Glomerular visceral epithelial cell (primary cell): Measurements from ENCODE around the gene ACOX3.

Source experiments
- DNase-seq: peaks from one replicate; pipeline ENCODE4 v3.0.0-alpha.2; 2016; ENCODE audit errors: extremely low spot score

The ACOX3 gene

GRCh38 chr4:8336412-8337075 lies 104.0 kb downstream of the ACOX3 start:
- DNase-seq, result peak; percentile 76

- no peak for DNase-seq
Measured at GRCh38 chr4:8335848-8336247, 104.7 kb downstream of the ACOX3 start.

- DNase-seq, result peak; percentile 45
Measured at GRCh38 chr4:8334786-8335460, 105.6 kb downstream of the ACOX3 start.

- DNase-seq, result no peak
Measured at GRCh38 chr4:8333726-8334460, 106.6 kb downstream of the ACOX3 start.

- no peak for DNase-seq
Measured at GRCh38 chr4:8332891-8333331, 107.6 kb downstream of the ACOX3 start.

- DNase-seq, result no peak
Measured at GRCh38 chr4:8332038-8332857, 108.3 kb downstream of the ACOX3 start.

GRCh38 chr4:8331575-8331955 lies 109.0 kb downstream of the ACOX3 start:
- no peak for DNase-seq

- no peak for DNase-seq
Measured at GRCh38 chr4:8330821-8331574, 109.5 kb downstream of the ACOX3 start.

- DNase-seq, result no peak
Measured at GRCh38 chr4:8329859-8330761, 110.4 kb downstream of the ACOX3 start.

GRCh38 chr4:8329560-8329858 lies 111.0 kb downstream of the ACOX3 start:
- no peak for DNase-seq

GRCh38 chr4:8328866-8329559 lies 111.5 kb downstream of the ACOX3 start:
- no peak for DNase-seq

- no peak for DNase-seq
Measured at GRCh38 chr4:8328456-8328855, 112.1 kb downstream of the ACOX3 start.

GRCh38 chr4:8326206-8326605 lies 114.3 kb downstream of the ACOX3 start:
- no peak for DNase-seq

- DNase-seq, result no peak
Measured at GRCh38 chr4:8325291-8325973, 115.1 kb downstream of the ACOX3 start.

GRCh38 chr4:8324640-8325239 lies 115.8 kb downstream of the ACOX3 start:
- no peak for DNase-seq

GRCh38 chr4:8323947-8324555 lies 116.5 kb downstream of the ACOX3 start:
- no peak for DNase-seq

GRCh38 chr4:8322794-8323704 lies 117.5 kb downstream of the ACOX3 start:
- DNase-seq, result no peak
